HEK293T (cell line): ENCODE measurements around the gene TANK.

Experiments
- CTCF ChIA-PET: fragments of 350-600 bp; formaldehyde crosslinking; extraction: SDS; loops from one replicate; lab custom pipeline; 2021; ENCODE audit warnings: antibody characterized with exemption, inconsistent platforms; lab: Yijun Ruan, JAX
- POLR2A ChIA-PET: fragments of 350-600 bp; formaldehyde crosslinking; extraction: SDS; loops from one replicate; lab custom pipeline; 2020; ENCODE audit warnings: antibody characterized with exemption, inconsistent platforms; lab: Yijun Ruan, JAX
- DNase-seq: peaks from one replicate; pipeline ENCODE4 v3.0.0; 2012; ENCODE audit warnings: mixed read lengths; ENCODE audit errors: extremely low spot score
- ARNT ChIP-seq: fragments of 450-650 bp; IDR thresholded peaks from 2 replicates; pipeline ENCODE4 v1.6.1; 2017; ENCODE audit warnings: mild to moderate bottlenecking
- BHLHE40 ChIP-seq: fragments of 450-650 bp; IDR thresholded peaks from 2 replicates; pipeline ENCODE4 v1.6.1; 2016; ENCODE audit warnings: mild to moderate bottlenecking, moderate library complexity, borderline replicate concordance
- CTBP1 ChIP-seq: fragments of 450-650 bp; IDR thresholded peaks from 2 replicates; pipeline ENCODE4 v1.6.1; 2016; ENCODE audit warnings: borderline replicate concordance
- ELF4 ChIP-seq: fragments of 450-650 bp; IDR thresholded peaks from 2 replicates; pipeline ENCODE4 v1.6.1; 2017; ENCODE audit warnings: antibody characterized with exemption
- FOXA1 ChIP-seq: fragments of 450-650 bp; IDR thresholded peaks from 2 replicates; pipeline ENCODE4 v1.6.1; 2016; ENCODE audit warnings: mild to moderate bottlenecking
- FOXK2 ChIP-seq: fragments of 450-650 bp; IDR thresholded peaks from 2 replicates; pipeline ENCODE4 v1.6.1; 2016; ENCODE audit warnings: mild to moderate bottlenecking
- FOXM1 ChIP-seq: fragments of 450-650 bp; IDR thresholded peaks from 2 replicates; pipeline ENCODE4 v1.6.1; 2017; ENCODE audit warnings: mild to moderate bottlenecking, borderline replicate concordance
- HDGF ChIP-seq: fragments of 450-650 bp; IDR thresholded peaks from 2 replicates; pipeline ENCODE4 v1.6.1; 2017; ENCODE audit warnings: antibody characterized with exemption, borderline replicate concordance
- L3MBTL2 ChIP-seq: fragments of 450-650 bp; conservative IDR thresholded peaks from 2 replicates; pipeline ENCODE4 v1.6.1; 2016; ENCODE audit warnings: mild to moderate bottlenecking
- LEF1 ChIP-seq: fragments of 450-650 bp; IDR thresholded peaks from 2 replicates; pipeline ENCODE4 v1.6.1; 2017; ENCODE audit warnings: mild to moderate bottlenecking, borderline replicate concordance
- NFRKB ChIP-seq: fragments of 450-650 bp; IDR thresholded peaks from 2 replicates; pipeline ENCODE4 v1.6.1; 2016; ENCODE audit warnings: mild to moderate bottlenecking, moderate library complexity
- PKNOX1 ChIP-seq: fragments of 450-650 bp; IDR thresholded peaks from 2 replicates; pipeline ENCODE4 v1.6.1; 2016
- SP1 ChIP-seq: fragments of 450-650 bp; IDR thresholded peaks from 2 replicates; pipeline ENCODE4 v1.6.1; 2017
- SUZ12 ChIP-seq: fragments of 450-650 bp; IDR thresholded peaks from 2 replicates; pipeline ENCODE4 v1.6.1; 2016; ENCODE audit warnings: mild to moderate bottlenecking
- TARDBP ChIP-seq: fragments of 450-650 bp; IDR thresholded peaks from 2 replicates; pipeline ENCODE4 v1.6.1; 2016
- ZNF384 ChIP-seq: fragments of 450-650 bp; IDR thresholded peaks from 2 replicates; pipeline ENCODE4 v1.6.1; 2016

The TANK gene

GRCh38 chr2:161204846-161205245, 44.6 kb downstream of the TANK start:
- ChIA-PET CTCF (no interaction called here), POLR2A (no interaction called here)
- no peak for TF ChIP-seq BHLHE40
- no peak for TF ChIP-seq LEF1
- TF ChIP-seq ZNF384 = no peak
- TF ChIP-seq CTBP1 = no peak
- TF ChIP-seq PKNOX1 = no peak
- no peak for TF ChIP-seq ARNT
- TF ChIP-seq L3MBTL2 = no peak
- TF ChIP-seq FOXK2 = no peak
- no peak for TF ChIP-seq ELF4
- TF ChIP-seq FOXM1 = no peak
- TF ChIP-seq NFRKB = no peak
- no peak for TF ChIP-seq SUZ12
- no peak for TF ChIP-seq FOXA1
- TF ChIP-seq TARDBP = no peak
- TF ChIP-seq SP1 = no peak
- no peak for TF ChIP-seq HDGF
- DNase-seq = no peak

- TF ChIP-seq HDGF = no peak
- TF ChIP-seq FOXM1 = no peak
- no peak for TF ChIP-seq PKNOX1
- TF ChIP-seq FOXA1 = no peak
- TF ChIP-seq TARDBP = no peak
- no peak for TF ChIP-seq SUZ12
- no peak for TF ChIP-seq FOXK2
- no peak for TF ChIP-seq LEF1
- TF ChIP-seq CTBP1 = no peak
- no peak for TF ChIP-seq NFRKB
- no peak for TF ChIP-seq L3MBTL2
- DNase-seq = no peak
- ChIA-PET CTCF (no interaction called here), POLR2A (no interaction called here)
These were observed 46.3 kb downstream of the TANK start for GRCh38 chr2:161206471-161207032.

GRCh38 chr2:161207941-161208340, 47.7 kb downstream of the TANK start:
- TF ChIP-seq FOXM1 (no peak), ZNF384 (no peak), BHLHE40 (no peak), CTBP1 (no peak), ARNT (no peak), FOXK2 (no peak), ELF4 (no peak), FOXA1 (no peak), HDGF (no peak), SP1 (no peak), SUZ12 (no peak), NFRKB (no peak), L3MBTL2 (no peak), TARDBP (no peak)
- ChIA-PET CTCF (no interaction called here), POLR2A (no interaction called here)
- no peak for DNase-seq

GRCh38 chr2:161208527-161209139, 48.4 kb downstream of the TANK start:
- no peak for TF ChIP-seq SUZ12
- no peak for TF ChIP-seq HDGF
- no peak for TF ChIP-seq NFRKB
- TF ChIP-seq BHLHE40 = no peak
- TF ChIP-seq LEF1 = no peak
- no peak for TF ChIP-seq PKNOX1
- no peak for TF ChIP-seq FOXM1
- DNase-seq = no peak
- ChIA-PET POLR2A (no interaction called here), CTCF (interaction anchor here (0.5 kb wide), 1 partner anchor 67 kb away, joined by 3 read pairs; no protein-coding TSS in a partner anchor)

GRCh38 chr2:161209902-161210301, 49.7 kb downstream of the TANK start:
- ChIA-PET CTCF (interaction anchor here (1.7 kb wide), 1 partner anchor 13 kb away, joined by 3 read pairs; no protein-coding TSS in a partner anchor), POLR2A (no interaction called here)
- no peak for DNase-seq
- TF ChIP-seq ELF4 (no peak), FOXK2 (no peak), SP1 (no peak), ZNF384 (no peak), FOXA1 (no peak), LEF1 (no peak), CTBP1 (no peak), NFRKB (no peak)

- TF ChIP-seq NFRKB = no peak
- TF ChIP-seq L3MBTL2 = no peak
- TF ChIP-seq ZNF384 = no peak
- no peak for TF ChIP-seq SUZ12
- no peak for TF ChIP-seq FOXA1
- no peak for TF ChIP-seq ELF4
- TF ChIP-seq SP1 = no peak
- TF ChIP-seq FOXK2 = no peak
- no peak for TF ChIP-seq PKNOX1
- no peak for TF ChIP-seq CTBP1
- no peak for TF ChIP-seq TARDBP
- CTCF ChIA-PET = no interaction called here
- no peak for DNase-seq
- POLR2A ChIA-PET = no interaction called here
These were observed 57.5 kb downstream of the TANK start for GRCh38 chr2:161217597-161218185.
